ENCODE data around the gene CDK2AP2. TPM values are rescaled to one million over a fixed set of nuclear protein-coding genes. Genes with fewer than 3 reads are reported as not detected.
A peak's percentile ranks its signal among the peaks of the same experiment; 100 is the strongest.

Gene CDK2AP2
- total RNA-seq, 2 donors from 2014 or later = 91.6 to 142 TPM

DNA sequence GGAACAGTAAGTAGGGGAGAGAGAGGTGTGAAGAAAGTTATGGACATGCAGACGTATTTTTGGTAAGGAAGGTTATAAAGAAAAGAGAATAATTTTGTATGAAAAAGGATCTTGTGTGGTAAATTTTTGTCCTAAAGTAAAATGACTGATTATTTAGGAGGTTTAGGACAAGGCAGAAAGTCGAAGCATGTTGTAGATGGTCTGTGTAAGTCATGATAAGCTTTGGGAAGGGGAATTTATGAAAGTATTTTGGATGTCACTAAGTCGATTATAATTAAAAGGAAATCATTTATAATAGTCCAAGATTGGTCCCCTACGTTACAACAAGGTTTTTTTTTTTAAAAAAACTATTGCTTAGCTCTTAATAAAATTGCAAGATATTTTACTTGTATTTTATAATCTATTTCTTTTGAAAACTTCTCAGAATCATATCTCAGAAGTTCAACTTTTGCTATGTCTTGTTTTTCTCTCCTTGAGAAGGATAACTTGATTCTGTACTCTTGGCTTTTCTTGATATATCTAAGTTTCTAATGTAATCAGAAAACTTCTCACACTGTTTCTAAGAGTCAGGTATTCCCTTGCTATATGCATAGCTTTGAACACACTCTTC lies 26.2 kb upstream of the CDK2AP2 start:
- Histone ChIP-seq H3K36me3 (no peaks in the 10 kb centered on the region), H3K27ac (no peak overlapping the region), H3K9me3 (no peaks in the 10 kb centered on the region), H3K4me3 (no peak overlapping the region), H3K4me1 (no peaks in the 10 kb centered on the region), H3K27me3 (no peaks in the 10 kb centered on the region), H3K9ac (ENCODE audit: low read depth in 2 of 2, low read length in 2 of 2) (no peak overlapping the region)
- TF ChIP-seq, protein P1, sequence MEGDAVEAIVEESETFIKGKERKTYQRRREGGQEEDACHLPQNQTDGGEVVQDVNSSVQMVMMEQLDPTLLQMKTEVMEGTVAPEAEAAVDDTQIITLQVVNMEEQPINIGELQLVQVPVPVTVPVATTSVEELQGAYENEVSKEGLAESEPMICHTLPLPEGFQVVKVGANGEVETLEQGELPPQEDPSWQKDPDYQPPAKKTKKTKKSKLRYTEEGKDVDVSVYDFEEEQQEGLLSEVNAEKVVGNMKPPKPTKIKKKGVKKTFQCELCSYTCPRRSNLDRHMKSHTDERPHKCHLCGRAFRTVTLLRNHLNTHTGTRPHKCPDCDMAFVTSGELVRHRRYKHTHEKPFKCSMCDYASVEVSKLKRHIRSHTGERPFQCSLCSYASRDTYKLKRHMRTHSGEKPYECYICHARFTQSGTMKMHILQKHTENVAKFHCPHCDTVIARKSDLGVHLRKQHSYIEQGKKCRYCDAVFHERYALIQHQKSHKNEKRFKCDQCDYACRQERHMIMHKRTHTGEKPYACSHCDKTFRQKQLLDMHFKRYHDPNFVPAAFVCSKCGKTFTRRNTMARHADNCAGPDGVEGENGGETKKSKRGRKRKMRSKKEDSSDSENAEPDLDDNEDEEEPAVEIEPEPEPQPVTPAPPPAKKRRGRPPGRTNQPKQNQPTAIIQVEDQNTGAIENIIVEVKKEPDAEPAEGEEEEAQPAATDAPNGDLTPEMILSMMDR (IDR thresholded peaks at IDR 0.05) = no peak
- intact Hi-C loops (cut with DNase I) = no loop called here
- no peak for DNase-seq

DNA sequence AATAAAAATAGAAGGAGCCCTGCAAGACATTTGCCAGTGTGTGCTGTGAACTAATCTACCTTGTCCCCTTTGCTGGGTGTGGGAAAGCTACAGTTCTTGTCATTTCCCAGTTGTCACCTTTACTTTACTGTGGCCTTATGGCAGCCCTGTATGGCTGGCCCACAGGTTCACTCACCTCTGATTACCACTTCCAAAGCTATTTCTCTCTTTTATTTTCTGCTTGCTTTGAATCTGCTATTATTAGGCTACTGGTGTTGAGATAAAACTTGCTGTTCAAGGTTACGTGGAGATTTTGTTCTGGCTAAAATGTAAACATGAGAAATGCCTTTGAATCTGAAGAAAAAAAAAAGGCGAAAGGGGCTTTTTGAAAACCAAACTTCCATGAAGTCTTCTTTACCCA lies 24.9 kb upstream of the CDK2AP2 start:
- TF ChIP-seq, protein P1 (IDR thresholded peaks at IDR 0.05) = no peak
- intact Hi-C loops (cut with DNase I) = no loop called here
- no peak overlapping the region for H3K27ac ChIP-seq

DNA sequence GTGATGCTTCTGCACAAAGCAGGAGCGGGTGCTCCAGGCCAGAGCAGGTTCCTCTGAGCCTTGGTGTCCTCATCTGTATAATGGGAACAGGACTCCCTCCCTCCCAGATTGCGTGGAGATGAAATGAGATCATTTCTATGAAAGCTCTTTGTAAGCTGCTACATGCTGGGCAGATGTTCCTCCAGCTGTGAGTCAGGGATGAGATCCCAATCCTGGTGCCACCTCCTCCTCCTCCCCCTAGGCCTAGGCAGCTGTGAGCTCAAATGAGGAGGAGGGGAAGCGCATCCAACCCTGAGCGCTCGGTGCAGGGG lies 22.3 kb upstream of the CDK2AP2 start:
- Histone ChIP-seq H3K9me3 (no peaks in the 10 kb centered on the region), H3K4me1 (peaks cover 5% of the 10 kb centered on the region), H3K27me3 (no peaks in the 10 kb centered on the region), H3K9ac (ENCODE audit: low read depth in 2 of 2, low read length in 2 of 2) (no peak overlapping the region), H3K36me3 (no peaks in the 10 kb centered on the region), H3K27ac (no peak overlapping the region), H3K4me3 (no peak overlapping the region)
- intact Hi-C loops (cut with DNase I) = no loop called here
- TF ChIP-seq, protein P1 (IDR thresholded peaks at IDR 0.05) = no peak
- no peak for DNase-seq

More for the DNA sequence above, 24.9 kb upstream of the CDK2AP2 start:
- Histone ChIP-seq H3K9me3 (no peaks in the 10 kb centered on the region), H3K4me3 (no peak overlapping the region), H3K9ac (ENCODE audit: low read depth in 2 of 2, low read length in 2 of 2) (no peak overlapping the region), H3K4me1 (no peaks in the 10 kb centered on the region), H3K27me3 (no peaks in the 10 kb centered on the region), H3K36me3 (no peaks in the 10 kb centered on the region)
- DNase-seq = no peak

DNA sequence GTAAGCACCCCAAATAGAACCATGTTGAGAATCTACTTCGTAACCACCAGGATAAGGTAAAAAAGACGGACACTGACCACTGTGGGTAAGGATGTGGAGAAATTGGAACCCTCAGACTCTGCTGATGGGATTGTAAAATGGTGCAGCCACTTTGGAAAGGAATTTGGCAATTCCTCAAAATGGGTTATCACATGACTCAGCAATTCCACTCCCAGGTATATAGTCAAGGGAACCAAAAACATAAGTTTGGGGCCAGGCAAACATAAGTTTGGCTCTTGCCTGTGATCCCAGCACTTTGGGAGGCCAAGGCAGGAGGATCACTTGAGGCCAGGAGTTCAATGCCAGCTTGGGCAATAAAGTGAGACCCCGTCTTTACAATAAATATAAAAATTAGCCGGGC lies 20.4 kb upstream of the CDK2AP2 start:
- Histone ChIP-seq H3K36me3 (no peaks in the 10 kb centered on the region), H3K4me3 (no peak overlapping the region), H3K27ac (no peak overlapping the region), H3K27me3 (no peaks in the 10 kb centered on the region), H3K9ac (ENCODE audit: low read depth in 2 of 2, low read length in 2 of 2) (no peak overlapping the region), H3K9me3 (no peaks in the 10 kb centered on the region), H3K4me1 (peaks cover 5% of the 10 kb centered on the region)
- intact Hi-C loops (cut with DNase I) = no loop called here
- TF ChIP-seq, protein P1 (IDR thresholded peaks at IDR 0.05) = no peak
- no peak for DNase-seq

DNA sequence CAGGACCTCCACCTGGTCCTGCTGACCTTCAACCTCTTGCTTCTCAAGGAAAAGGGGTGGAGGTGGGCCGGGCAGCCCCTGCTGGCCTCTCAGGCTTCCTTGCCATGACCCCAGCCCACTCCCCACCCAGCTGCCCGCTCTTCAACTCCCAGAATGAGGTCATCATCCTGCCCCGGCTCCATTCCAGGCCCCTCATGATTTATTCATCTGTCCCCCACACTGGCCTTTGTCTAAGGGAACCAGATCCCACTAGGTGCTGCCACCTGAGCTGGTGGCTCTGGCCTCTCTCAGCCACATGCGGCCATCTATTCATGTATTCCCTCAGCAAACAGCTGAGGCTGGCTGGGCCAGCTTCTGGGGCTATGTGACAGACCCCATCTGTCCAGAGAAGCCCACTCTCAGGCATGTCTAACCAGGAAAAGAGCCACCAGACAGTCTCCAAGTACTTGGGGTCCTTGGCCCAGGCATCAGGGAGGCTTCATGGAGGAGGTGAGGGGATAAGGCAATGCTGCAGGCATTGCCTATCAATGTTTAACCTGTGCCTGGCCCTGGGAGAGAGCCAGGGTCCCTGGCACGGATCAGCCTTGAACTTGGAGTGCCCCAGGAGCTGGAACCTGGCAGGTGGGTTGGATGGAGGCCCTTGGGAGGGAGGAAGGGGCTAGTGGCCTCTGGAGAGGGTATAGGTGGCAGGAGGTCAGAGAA lies 17.5 kb upstream of the CDK2AP2 start:
- Histone ChIP-seq H3K9ac (ENCODE audit: low read depth in 2 of 2, low read length in 2 of 2) (peak overlapping the region in 1 of 2 donors; percentile 55), H3K4me3 (no peak overlapping the region), H3K4me1 (peaks cover 5% of the 10 kb centered on the region), H3K9me3 (no peaks in the 10 kb centered on the region), H3K27me3 (no peaks in the 10 kb centered on the region), H3K36me3 (no peaks in the 10 kb centered on the region), H3K27ac (peak overlapping the region; percentile 61)
- intact Hi-C loops (cut with DNase I) = no loop called here
- no peak for DNase-seq
- TF ChIP-seq, protein P1 (IDR thresholded peaks at IDR 0.05) = no peak

Measured in colonic mucosa (tissue), 4 donors.